GM19397 (cell line): ENCODE measurements around the gene RAI1.

ENCODE experiments used
- ATAC-seq: cut with Tn5 transposase; IDR thresholded peaks from one replicate; pipeline ENCODE4 v1.9.1; 2021; ENCODE audit warnings: mild to moderate bottlenecking, moderate library complexity; ENCODE audit not compliant: unreplicated experiment

Gene RAI1

DNA sequence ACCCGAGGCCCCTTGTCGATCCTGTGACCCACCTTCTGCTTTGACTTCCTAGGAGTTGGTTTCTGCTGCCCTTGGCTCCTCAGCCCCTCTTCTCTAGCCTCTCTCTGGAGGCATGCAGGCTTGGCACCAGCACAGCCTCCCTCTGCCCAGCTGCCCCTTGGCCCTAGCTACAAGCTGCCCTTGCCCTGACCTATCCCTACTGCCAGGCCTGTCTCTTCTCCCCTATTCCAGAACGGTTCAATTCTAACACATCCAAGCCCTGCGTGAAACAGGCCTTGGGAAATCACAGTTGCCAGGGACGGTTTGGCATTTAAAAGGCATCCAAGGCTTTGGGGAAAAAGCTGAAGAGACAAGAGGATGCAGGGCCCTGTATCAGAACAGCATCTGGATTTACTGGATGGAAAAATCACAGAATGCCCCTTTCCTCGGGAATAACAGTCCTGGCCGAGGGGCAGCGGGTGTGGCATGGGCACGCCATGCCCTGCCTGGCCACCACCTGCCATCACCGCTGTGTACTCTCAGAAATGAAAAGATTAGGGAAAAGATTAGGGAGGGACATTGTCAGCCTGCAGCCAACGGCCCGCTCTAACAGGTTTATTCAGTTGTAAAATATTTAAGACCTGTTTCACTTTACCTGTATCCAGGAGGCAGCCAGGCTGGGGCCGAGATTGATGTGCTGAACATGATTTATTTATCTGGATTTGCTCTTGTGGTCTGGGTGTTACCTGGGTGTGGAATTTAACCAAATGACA is 15.8 kb downstream of the RAI1 start:
- ATAC-seq, result no peak

GRCh38 chr17:17698371-17698770 is 17.1 kb downstream of the RAI1 start:
- ATAC-seq, result no peak

GRCh38 chr17:17698869-17699351 is 17.7 kb downstream of the RAI1 start:
- no peak for ATAC-seq

DNA sequence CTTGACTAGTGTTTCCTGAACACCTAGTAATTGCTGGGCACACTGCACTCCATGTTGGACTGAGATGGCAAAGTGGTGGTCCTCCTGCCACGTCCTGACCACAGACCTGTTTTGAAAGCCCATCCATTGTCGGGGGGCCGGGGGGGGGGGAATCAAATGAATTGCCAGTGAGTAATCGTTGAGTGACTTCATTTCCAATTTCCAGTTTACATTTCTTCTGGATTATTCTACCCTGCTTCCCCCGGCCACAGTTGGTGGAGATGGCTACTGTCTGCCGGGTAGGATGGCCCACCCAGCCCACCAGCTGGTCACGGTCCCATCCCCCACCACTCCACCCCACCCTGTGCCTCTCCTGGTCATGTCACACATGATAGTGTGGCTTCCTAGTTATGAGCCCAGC is 18.2 kb downstream of the RAI1 start:
- no peak for ATAC-seq

DNA sequence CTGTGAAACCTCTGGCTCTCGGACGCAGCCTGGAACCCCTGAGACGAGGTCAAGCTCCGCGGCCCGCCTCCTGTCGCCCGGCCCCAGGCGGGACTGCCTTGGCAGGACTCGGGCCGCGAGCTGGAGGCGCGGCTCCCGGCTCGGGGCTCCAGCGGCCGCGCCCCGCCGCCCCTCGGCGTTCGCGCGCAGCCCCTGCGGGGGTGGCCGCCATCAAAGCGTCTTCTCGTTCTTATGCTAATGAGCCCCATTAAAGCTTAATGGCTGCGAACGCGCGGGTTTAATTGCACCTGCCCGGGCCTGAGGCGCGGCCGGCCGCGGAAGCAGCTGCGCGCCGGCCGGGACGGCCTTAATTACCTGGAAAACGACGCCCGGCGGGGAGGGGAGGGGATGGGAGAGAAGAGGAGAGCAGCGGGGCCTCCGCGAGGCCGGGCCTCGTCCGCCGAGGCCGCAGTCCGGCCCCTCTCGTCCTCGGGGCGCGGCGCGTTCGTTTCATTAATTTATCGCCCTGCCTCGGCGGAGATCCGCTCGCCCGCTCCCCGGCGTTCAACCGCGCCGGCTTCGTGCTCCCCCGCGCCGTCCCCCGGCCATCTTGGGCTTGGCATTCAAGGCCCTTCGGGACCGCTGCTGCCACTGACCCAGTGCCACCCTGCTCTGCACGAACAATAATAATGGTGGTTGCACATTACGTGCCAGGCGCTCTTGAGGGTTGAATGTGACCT is 19.2 kb downstream of the RAI1 start:
- ATAC-seq, result no peak

GRCh38 chr17:17701112-17701511 is 19.9 kb downstream of the RAI1 start:
- ATAC-seq, result no peak

GRCh38 chr17:17701658-17702057 is 20.4 kb downstream of the RAI1 start:
- ATAC-seq, result no peak

- no peak for ATAC-seq
These were observed 21.3 kb downstream of the RAI1 start for GRCh38 chr17:17702449-17703139.

DNA sequence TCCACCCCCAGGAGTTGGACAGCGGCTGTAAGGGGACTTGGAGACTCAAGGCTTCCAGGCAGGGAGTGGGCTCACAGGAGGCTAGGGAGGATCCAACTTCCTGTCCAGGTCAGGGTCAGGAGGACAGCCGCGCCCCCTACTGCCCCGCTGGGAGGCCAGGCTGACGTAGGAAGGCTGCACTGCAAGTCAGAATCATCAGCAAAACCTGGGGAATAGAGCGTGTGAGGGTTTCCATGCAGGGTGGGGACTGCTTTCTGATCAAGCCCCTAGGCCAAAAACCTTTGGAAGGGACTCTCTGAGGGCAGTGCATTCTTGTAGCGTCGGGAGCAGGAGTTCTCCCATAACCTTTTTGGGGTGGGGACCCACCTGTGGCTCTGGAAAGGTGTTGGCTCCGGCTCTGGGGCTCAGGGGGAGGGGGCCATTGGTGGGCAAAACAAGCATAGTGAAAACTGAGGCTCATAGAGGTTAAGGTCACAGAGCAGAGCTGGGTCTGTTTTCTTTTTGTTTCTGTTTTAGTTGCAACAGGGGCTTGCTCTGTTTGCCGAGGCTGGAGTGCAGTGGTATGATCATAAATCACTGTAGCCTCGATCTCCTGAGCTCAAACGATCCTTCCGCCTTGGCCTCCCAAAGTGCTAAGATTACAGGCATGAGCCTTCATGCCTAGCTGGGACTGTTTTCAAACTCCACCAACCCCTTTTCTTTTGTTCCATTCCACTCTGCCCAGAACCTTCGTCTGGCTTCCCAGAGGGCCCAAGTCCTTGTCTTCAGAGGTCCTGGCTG is 22.1 kb downstream of the RAI1 start:
- no peak for ATAC-seq

DNA sequence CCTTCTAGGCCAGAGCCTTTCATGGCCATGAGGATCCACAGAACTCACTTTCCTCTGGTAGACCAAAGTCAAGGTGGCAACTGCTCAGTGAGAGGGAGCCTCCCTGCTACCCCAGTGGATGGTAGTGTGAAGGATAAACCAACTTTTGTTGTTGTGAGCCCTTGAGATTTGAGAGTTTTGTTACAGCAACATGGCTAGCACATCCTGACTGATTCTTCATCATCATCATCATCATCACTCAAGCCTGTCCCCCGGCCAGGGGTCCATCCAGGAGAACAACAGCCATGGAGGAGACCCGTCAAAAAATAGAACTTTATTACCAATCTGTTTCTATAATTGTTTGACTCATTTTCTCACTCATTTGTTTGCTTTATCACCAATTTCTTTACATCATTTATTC is 23.7 kb downstream of the RAI1 start:
- ATAC-seq, result no peak

DNA sequence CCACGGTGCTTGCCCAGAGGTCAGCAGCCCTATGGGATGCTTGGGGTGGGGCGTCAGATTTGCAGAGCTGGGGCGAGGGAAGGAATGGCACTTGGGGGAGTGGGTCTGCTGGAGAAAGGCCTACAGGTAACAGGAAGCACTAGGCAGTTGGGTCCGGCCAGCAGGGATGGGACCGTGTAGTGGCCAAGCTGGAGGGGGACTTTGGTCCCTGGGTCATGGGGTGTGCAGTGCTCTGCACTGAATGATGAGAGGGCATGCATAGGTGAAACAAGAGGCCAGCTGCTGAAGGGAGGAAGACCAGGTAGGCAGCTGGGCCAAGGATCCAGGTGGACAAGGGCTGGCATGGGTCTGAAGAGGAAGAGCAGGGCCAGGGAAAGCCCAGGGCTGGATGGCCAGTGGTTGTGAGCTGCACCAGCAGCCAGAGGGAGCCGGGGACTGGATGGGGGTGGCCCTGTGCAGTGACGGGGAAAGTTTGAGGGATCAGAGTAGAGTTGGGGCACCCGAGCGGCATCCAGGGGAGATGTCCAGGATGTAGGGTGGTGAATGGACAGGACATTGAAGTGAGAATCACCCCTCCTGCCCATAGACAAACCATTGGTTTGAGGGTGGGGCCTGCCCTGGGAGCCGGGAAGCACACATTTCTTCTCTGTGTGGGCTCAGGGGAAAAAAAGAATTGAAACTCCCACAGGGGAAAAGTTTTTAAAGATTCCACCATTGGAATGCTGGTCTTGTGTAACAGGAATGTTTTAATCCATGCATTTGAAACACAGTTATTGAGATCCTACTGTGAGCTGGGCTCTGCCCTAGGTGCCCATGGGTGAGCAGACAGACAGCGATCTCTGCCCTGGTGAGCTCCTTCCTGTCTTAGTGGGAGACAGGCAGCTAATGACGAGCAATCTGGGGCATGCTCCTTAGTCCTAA is 25.1 kb downstream of the RAI1 start:
- no peak for ATAC-seq

GRCh38 chr17:17708295-17708694 is 27.0 kb downstream of the RAI1 start:
- ATAC-seq, result no peak

- ATAC-seq, result no peak
These were observed 27.6 kb downstream of the RAI1 start for GRCh38 chr17:17708816-17709215.

DNA sequence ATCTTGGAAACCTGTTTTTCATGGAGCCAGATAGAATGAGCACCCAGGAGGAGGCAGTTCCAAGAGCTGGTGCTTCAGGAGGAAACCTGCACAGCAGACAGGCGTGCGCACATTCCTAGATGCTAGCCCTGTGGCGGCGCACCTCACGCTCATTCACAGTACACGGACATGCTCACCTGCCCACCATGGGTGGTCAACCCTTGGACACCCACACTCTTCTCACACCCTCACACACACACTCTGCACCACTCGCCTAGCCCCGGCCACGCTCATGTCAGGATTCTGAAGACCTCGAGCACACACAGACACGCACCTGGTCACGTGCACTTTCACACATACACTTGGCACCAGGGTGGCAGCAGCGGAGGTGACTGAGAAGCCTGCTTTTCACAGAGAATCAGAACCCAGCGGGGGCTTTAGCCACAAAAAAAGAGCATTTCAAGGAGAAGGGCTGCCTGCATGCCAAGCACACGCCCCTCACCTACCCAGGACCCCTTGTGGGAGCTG is 28.6 kb downstream of the RAI1 start:
- no peak for ATAC-seq

- no peak for ATAC-seq
These were observed 29.1 kb downstream of the RAI1 start for GRCh38 chr17:17710355-17710727.

DNA sequence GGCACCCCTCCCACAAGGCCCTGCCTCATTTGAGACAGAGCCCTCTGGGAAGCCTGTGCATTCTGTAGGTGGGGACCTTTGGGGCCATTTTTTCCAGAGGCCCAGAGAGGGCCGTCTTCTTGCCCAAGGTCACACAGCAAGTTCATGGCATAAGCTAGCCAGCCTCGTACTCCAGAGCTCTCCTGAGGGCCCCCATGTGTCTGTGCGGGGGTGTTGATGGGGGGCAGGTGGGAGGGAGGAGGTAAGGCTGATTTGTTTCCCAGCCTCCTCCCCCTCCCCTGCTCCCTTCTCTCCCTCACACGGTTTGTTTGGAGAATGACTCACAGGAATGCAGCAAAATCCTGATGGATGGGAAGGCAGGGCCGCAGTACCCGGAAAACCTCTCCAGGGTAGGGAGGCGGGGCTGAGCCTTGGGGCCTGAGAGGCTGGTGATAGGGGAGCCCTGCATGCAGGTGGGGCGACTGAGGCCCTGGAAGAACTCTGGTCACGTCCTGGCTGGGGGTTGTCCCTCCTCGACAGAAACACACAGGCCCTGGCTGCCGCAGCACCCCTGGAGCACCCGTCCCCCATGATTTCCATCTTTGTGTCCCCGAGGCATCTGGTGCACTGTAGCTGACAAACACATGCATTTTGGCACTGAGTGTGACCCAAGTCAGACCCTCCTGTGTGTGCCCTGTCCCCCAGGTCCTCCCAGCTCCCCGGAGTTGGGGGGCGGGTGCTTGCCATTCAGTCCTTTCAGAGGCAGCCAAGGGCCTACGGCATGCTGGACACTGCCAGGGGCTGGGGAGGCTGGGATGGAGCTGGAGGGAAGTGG is 29.7 kb downstream of the RAI1 start:
- no peak for ATAC-seq

GRCh38 chr17:17711641-17712162 is 30.4 kb downstream of the RAI1 start:
- no peak for ATAC-seq

- peak; percentile 79 for ATAC-seq
These were observed 31.1 kb downstream of the RAI1 start for GRCh38 chr17:17712268-17712924.
